H1 (cell line): Measurements from ENCODE around the gene UVRAG. TPM values are rescaled to one million over a fixed set of nuclear protein-coding genes. Genes with fewer than 3 reads are reported as not detected.
"Not testable (repeated sequence)": the region's sequence is repeated elsewhere in the genome, so short reads cannot be mapped to it uniquely, and the experiment has no call there.

Experiments used
- CTCF ChIA-PET: fragments of 300-600 bp; sonication (Branson Sonifier 250); formaldehyde crosslinking; loops from one replicate; lab custom pipeline; 2021; ENCODE audit not compliant: partially characterized antibody; lab: Charles Lee
- POLR2A ChIA-PET: fragments of 300-600 bp; sonication (Branson Sonifier 250); formaldehyde crosslinking; loops from one replicate; lab custom pipeline; 2021; ENCODE audit warnings: inconsistent platforms; ENCODE audit not compliant: partially characterized antibody; lab: Charles Lee
- DNase-seq, 2 experiments: peaks; one replicate each; pipeline versions ENCODE4 v3.0.0 to v3.0.0-alpha.2; 2010 to 2022; ENCODE audit warnings: low spot score in 2 of 2, low read depth in 1 of 2, mixed read lengths in 1 of 2
- FAIRE-seq: peaks from 2 replicates; lab custom pipeline; 2011; peaks lifted over from hg19 to GRCh38; lab: Jason Lieb, UNC
- H2AFZ ChIP-seq: 2 replicates; pipeline ENCODE4 v1.8.1; 2012; ENCODE audit warnings: low read length, inconsistent platforms
- H2AK5ac ChIP-seq: 2 replicates; pipeline ENCODE4 v1.6.1; 2013; ENCODE audit warnings: low read depth, low read length
- H2BK120ac ChIP-seq: replicated peaks from 2 replicates; pipeline ENCODE3; 2013; ENCODE audit warnings: low read depth, low read length, inconsistent platforms
- H2BK12ac ChIP-seq: 2 replicates; pipeline ENCODE4 v1.6.1; 2013; ENCODE audit warnings: low read depth, low read length
- H2BK15ac ChIP-seq: 2 replicates; pipeline ENCODE4 v1.6.1; 2013; ENCODE audit warnings: low read length
- H2BK20ac ChIP-seq: 2 replicates; pipeline ENCODE4 v1.6.1; 2013; ENCODE audit warnings: low read length
- H2BK5ac ChIP-seq: 2 replicates; pipeline ENCODE4 v1.6.1; 2013; ENCODE audit warnings: low read depth, low read length
- H3K14ac ChIP-seq: 2 replicates; pipeline ENCODE4 v1.6.1; 2013; ENCODE audit warnings: inconsistent platforms; ENCODE audit not compliant: insufficient read length
- H3K18ac ChIP-seq: 2 replicates; pipeline ENCODE4 v1.6.1; 2013; ENCODE audit warnings: low read length; ENCODE audit errors: extremely low read depth
- H3K23ac ChIP-seq: 2 replicates; pipeline ENCODE4 v1.6.1; 2013; ENCODE audit warnings: inconsistent platforms; ENCODE audit not compliant: insufficient read length
- H3K23me2 ChIP-seq: 2 replicates; pipeline ENCODE4 v1.6.1; 2013; ENCODE audit warnings: low read depth, low read length
- H3K27ac ChIP-seq: 2 replicates; pipeline ENCODE4 v1.6.1; 2011; ENCODE audit warnings: low read depth, low read length, inconsistent platforms
- H3K27me3 ChIP-seq, 4 experiments: replicated peaks in 1 of 4; 1 replicate in 1 of 4; 2 replicates in 3 of 4; pipeline versions ENCODE4 v1.6.1 to v1.8.1; 2011 to 2013; ENCODE audit warnings: low read length in 3 of 4, mild to moderate bottlenecking in 3 of 4, inconsistent platforms in 2 of 4, mixed read lengths in 2 of 4, moderate library complexity in 1 of 4; ENCODE audit not compliant: control insufficient read depth in 3 of 4, insufficient read depth in 3 of 4; ENCODE audit errors: extremely low read depth in 1 of 4
- H3K36me3 ChIP-seq, 4 experiments: 2 replicates each; pipeline versions ENCODE4 v1.6.1 to v1.8.1; 2011 to 2013; ENCODE audit warnings: mild to moderate bottlenecking in 4 of 4, low read length in 3 of 4, moderate library complexity in 2 of 4, control low read depth in 1 of 4, inconsistent platforms in 1 of 4; ENCODE audit not compliant: insufficient read depth in 4 of 4, control insufficient read depth in 2 of 4
- H3K4ac ChIP-seq: replicated peaks from 2 replicates; pipeline ENCODE3; 2013; ENCODE audit warnings: low read length, low read depth, mixed read lengths, inconsistent platforms; ENCODE audit not compliant: insufficient read length
- H3K4me1 ChIP-seq, 4 experiments: replicated peaks in 1 of 4; 1 replicate in 1 of 4; 2 replicates in 3 of 4; pipeline versions ENCODE4 v1.6.1 to v1.8.1; 2011 to 2013; ENCODE audit warnings: low read length in 3 of 4, inconsistent platforms in 2 of 4, mixed read lengths in 1 of 4; ENCODE audit not compliant: insufficient read depth in 4 of 4, control insufficient read depth in 3 of 4
- H3K4me2 ChIP-seq, 2 experiments: 2 replicates each; pipeline versions ENCODE4 v1.6.1 to v1.8.1; 2011 to 2013; ENCODE audit warnings: low read depth in 2 of 2, low read length in 2 of 2, control low read depth in 1 of 2, inconsistent platforms in 1 of 2, mild to moderate bottlenecking in 1 of 2; ENCODE audit not compliant: insufficient read depth in 1 of 2
- H3K4me3 ChIP-seq, 4 experiments: fragments of 200-600, 300-600 bp in 1 of 4; sonication (generic), shearing (Covaris generic), sonication (Bioruptor Twin) in 1 of 4; 2 replicates each; pipeline versions ENCODE4 v1.5.1 to v1.8.1; 2011 to 2016; ENCODE audit warnings: low read length in 4 of 4, low read depth in 3 of 4, control low read depth in 2 of 4, inconsistent platforms in 2 of 4, mild to moderate bottlenecking in 2 of 4, mixed read lengths in 1 of 4, moderate library complexity in 1 of 4; ENCODE audit not compliant: insufficient read depth in 2 of 4; ENCODE audit errors: extremely low read depth in 1 of 4
- H3K56ac ChIP-seq: replicated peaks from 2 replicates; pipeline ENCODE3; 2013; ENCODE audit warnings: low read depth, mild to moderate bottlenecking, mixed read lengths, low read length, inconsistent platforms; ENCODE audit not compliant: insufficient read length
- H3K79me1 ChIP-seq: 2 replicates; pipeline ENCODE4 v1.6.1; 2013; ENCODE audit warnings: low read depth, low read length, control low read depth
- H3K79me2 ChIP-seq, 2 experiments: 2 replicates each; pipeline versions ENCODE4 v1.6.1 to v1.8.1; 2012 to 2013; ENCODE audit warnings: low read length in 2 of 2, mild to moderate bottlenecking in 2 of 2, inconsistent platforms in 1 of 2; ENCODE audit not compliant: insufficient read depth in 2 of 2, control insufficient read depth in 1 of 2
- H3K9ac ChIP-seq, 4 experiments: replicated peaks in 1 of 4; 1 replicate in 1 of 4; 2 replicates in 3 of 4; pipeline versions ENCODE4 v1.6.1 to v1.8.1; 2011 to 2013; ENCODE audit warnings: low read depth in 3 of 4, low read length in 3 of 4, control low read depth in 2 of 4, mild to moderate bottlenecking in 2 of 4, moderate library complexity in 2 of 4, inconsistent platforms in 1 of 4; ENCODE audit errors: extremely low read depth in 1 of 4
- H3K9me3 ChIP-seq, 2 experiments: 2 replicates each; pipeline versions ENCODE4 v1.6.1 to v1.8.1; 2012 to 2013; ENCODE audit warnings: mild to moderate bottlenecking in 2 of 2, moderate library complexity in 2 of 2, control low read depth in 1 of 2, inconsistent platforms in 1 of 2, low read depth in 1 of 2, low read length in 1 of 2, mixed read lengths in 1 of 2; ENCODE audit not compliant: insufficient read depth in 2 of 2
- H4K20me1 ChIP-seq, 2 experiments: replicated peaks in 1 of 2; 2 replicates each; pipeline versions ENCODE3 to v1.8.1; 2011 to 2013; ENCODE audit warnings: inconsistent platforms in 2 of 2, low read length in 2 of 2, mild to moderate bottlenecking in 1 of 2; ENCODE audit not compliant: insufficient read depth in 2 of 2, control insufficient read depth in 1 of 2
- H4K5ac ChIP-seq: 2 replicates; pipeline ENCODE4 v1.6.1; 2013; ENCODE audit warnings: low read length, low read depth, mixed read lengths, inconsistent platforms; ENCODE audit not compliant: insufficient read length
- H4K8ac ChIP-seq: 2 replicates; pipeline ENCODE4 v1.8.0; 2013; ENCODE audit warnings: mild to moderate bottlenecking, moderate library complexity, low read length, inconsistent platforms; ENCODE audit not compliant: insufficient read depth; ENCODE audit errors: extremely low read depth
- H4K91ac ChIP-seq: replicated peaks from 2 replicates; pipeline ENCODE3; 2013; ENCODE audit warnings: low read length, mixed read lengths, inconsistent platforms; ENCODE audit not compliant: insufficient read length
- HDAC2 ChIP-seq, 2 experiments: fragments of 300-600 bp in 1 of 2; sonication (generic) in 1 of 2; IDR thresholded peaks; 2 replicates each; pipeline ENCODE4 v1.6.1; 2011 to 2012; ENCODE audit warnings: low read depth in 2 of 2, low read length in 2 of 2, mild to moderate bottlenecking in 2 of 2, moderate library complexity in 2 of 2, borderline replicate concordance in 1 of 2, inconsistent platforms in 1 of 2
- RNF2 ChIP-seq: fragments of 200-900, 300-1000 bp; sonication (generic); IDR thresholded peaks from 2 replicates; pipeline ENCODE4 v1.7.1; 2016; ENCODE audit warnings: borderline replicate concordance, low read depth, mild to moderate bottlenecking, antibody characterized with exemption, low read length; ENCODE audit not compliant: poor library complexity, severe bottlenecking; ENCODE audit errors: missing control alignments
- WGBS, 2 experiments: shearing (Covaris generic) in 1 of 2; methylation state at CpG; one replicate each; pipeline versions ENCODE4 v1.1.6 to v1.1.7; 2013 to 2015; ENCODE audit warnings: low lambda C conversion rate in 2 of 2, mixed read lengths in 2 of 2, inconsistent platforms in 1 of 2, low coverage in 1 of 2, missing lambda C conversion rate in 1 of 2; ENCODE audit not compliant: insufficient replicate concordance in 2 of 2, insufficient coverage in 1 of 2, insufficient read length in 1 of 2; ENCODE audit errors: extremely low coverage in 1 of 2, missing lambda C conversion rate in 1 of 2; 5-methylcytosine and 5-hydroxymethylcytosine counted together
- polyA plus RNA-seq, 7 experiments: library from polyadenylated mRNA; depleted of rRNA in 3 of 7; stranded (reverse) in 5 of 7; unstranded in 2 of 7; fragments of >200 nt in 5 of 7; fragments of 200-250 nt in 2 of 7; gene quantifications; 1 replicate in 5 of 7; 2 replicates in 1 of 7; 4 replicates in 1 of 7; pipeline versions ENCODE4 v1.2.1 to v1.2.3, GENCODE V29; 2011 to 2013; ENCODE audit warnings: missing spikeins in 2 of 7, mixed read lengths in 2 of 7
- total RNA-seq: library from RNA; stranded (reverse); fragmentation: NEBNext Ultra II Directional; extraction: Animal tissue kit (Norgen Biotek cat#: 25700); gene quantifications from 2 replicates; pipeline ENCODE4 v1.2.1, GENCODE V29; 2021

Gene UVRAG
- total and polyA plus RNA-seq, 2 of the 8 experiments (the other 6 are each of a cell fraction or from before 2014, with no cell fraction given) = 5.5 to 14.7 TPM

DNA sequence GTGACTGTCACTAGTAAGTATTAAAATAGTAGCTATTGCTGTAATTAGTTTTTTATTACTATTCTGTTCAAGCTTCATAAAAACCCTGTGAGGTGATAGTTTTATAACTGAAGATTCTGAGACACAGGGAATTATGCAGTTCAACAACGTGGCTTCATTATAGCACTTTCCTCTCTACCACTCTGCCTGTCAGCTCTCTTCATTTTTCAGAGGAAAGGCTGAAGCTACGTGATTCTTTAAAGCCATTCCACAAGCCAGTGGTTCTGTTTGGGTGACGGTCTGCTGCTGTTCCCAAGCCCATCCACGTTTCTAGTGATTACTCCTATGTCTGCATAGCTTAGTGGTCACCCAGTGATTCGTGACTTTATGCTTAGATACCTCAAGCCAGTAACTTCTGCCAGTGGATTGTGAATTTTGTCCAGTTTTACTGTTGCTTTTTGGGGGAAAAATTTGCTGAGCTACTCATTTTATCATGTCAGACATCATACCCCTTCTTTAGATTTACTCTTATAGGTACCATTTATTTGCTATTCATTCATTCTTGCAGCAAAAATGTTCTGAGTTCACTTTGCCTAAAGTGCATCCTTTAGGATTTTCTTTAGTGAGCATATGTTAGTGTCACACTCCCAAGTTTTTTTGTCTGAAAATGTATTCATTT, 59.8 kb downstream of the UVRAG start (continued):
- TF ChIP-seq RNF2 (no peak), HDAC2 (IDR thresholded peaks at IDR 0.05; ENCODE audit: borderline replicate concordance in 1 of 2, low read depth in 2 of 2, low read length in 2 of 2) (no peak)

DNA sequence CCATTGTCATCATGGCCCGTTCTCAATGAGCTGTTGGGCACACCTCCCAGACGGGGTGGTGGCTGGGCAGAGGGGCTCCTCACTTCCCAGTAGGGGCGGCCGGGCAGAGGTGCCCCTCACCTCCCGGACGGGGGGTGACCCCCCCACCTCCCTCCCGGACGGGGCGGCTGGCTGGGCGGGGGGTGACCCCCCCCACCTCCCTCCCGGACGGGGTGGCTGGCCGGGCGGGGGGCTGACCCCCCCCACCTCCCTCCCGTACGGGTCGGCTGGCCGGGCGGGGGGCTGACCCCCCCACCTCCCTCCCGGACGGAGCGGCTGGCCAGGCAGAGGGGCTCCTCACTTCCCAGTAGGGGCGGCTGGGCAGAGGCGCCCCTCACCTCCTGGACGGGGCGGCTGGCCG, 62.3 kb downstream of the UVRAG start:
- H3K9me3 ChIP-seq, H3K27me3 ChIP-seq, H3K79me2 ChIP-seq, H2BK15ac ChIP-seq, H2AFZ ChIP-seq, H3K27ac ChIP-seq, H3K4me1 ChIP-seq, H2AK5ac ChIP-seq, H3K4me3 ChIP-seq, H3K14ac ChIP-seq, H4K20me1 ChIP-seq, H3K4ac ChIP-seq, H3K18ac ChIP-seq, H2BK5ac ChIP-seq, H2BK12ac ChIP-seq, H4K91ac ChIP-seq, CTCF ChIA-PET, H3K56ac ChIP-seq, H4K8ac ChIP-seq, POLR2A ChIA-PET, DNase-seq, H3K79me1 ChIP-seq, H3K23ac ChIP-seq, H3K36me3 ChIP-seq, H3K9ac ChIP-seq, FAIRE-seq, H4K5ac ChIP-seq, H3K23me2 ChIP-seq, H2BK20ac ChIP-seq, H2BK120ac ChIP-seq, H3K4me2 ChIP-seq: not testable (repeated sequence)
- no CpG with 5 or more reads among the region's 27 CpGs for WGBS, 2 experiments
